Heart right ventricle (tissue), 16 donors: ENCODE results near the gene PPP1CA. TPM values are rescaled to one million over a fixed set of nuclear protein-coding genes. Genes with fewer than 3 reads are reported as not detected.

Experiments used
- ATAC-seq, 8 donors: fragments of 200-7000 bp; cut with Tn5 transposase; one replicate each; pipeline ENCODE4 v1.9.1; 2020; ENCODE audit warnings: mild to moderate bottlenecking in 8 of 8, moderate library complexity in 8 of 8, moderate number of reproducible peaks in 1 of 8
- DNase-seq, 2 donors: peaks; one replicate each; pipeline ENCODE4 v3.0.0-alpha.2; 2020
- H3K27ac ChIP-seq, 10 donors: fragments of 200-600 bp; sonication (generic) in 2 of 10; one replicate each; pipeline versions ENCODE4 v1.5.0 to v1.8.0; 2020 to 2022; ENCODE audit warnings: mild to moderate bottlenecking in 3 of 10
- H3K27me3 ChIP-seq, 7 donors: fragments of 200-600 bp; one replicate each; pipeline ENCODE4 v1.8.0; 2021 to 2022; ENCODE audit warnings: mild to moderate bottlenecking in 2 of 7
- H3K36me3 ChIP-seq, 9 donors: fragments of 200-600 bp; sonication (generic) in 1 of 9; one replicate each; pipeline versions ENCODE4 v1.5.0 to v1.8.0; 2020 to 2022; ENCODE audit warnings: mild to moderate bottlenecking in 2 of 9
- H3K4me1 ChIP-seq, 9 donors: fragments of 200-600 bp; sonication (generic) in 1 of 9; one replicate each; pipeline versions ENCODE4 v1.5.0 to v1.8.0; 2020 to 2022; ENCODE audit warnings: mild to moderate bottlenecking in 4 of 9
- H3K4me3 ChIP-seq, 10 donors: fragments of 200-600 bp; sonication (generic) in 2 of 10; one replicate each; pipeline versions ENCODE4 v1.5.0 to v1.8.0; 2020 to 2022; ENCODE audit warnings: mild to moderate bottlenecking in 7 of 10, moderate library complexity in 2 of 10
- H3K9me3 ChIP-seq, 11 donors: fragments of 200-600 bp in 10 of 11; sonication (generic) in 2 of 11; one replicate each; pipeline versions ENCODE4 v1.5.0 to v1.8.0; 2013 to 2022; ENCODE audit warnings: mild to moderate bottlenecking in 2 of 11, control low read depth in 1 of 11, moderate library complexity in 1 of 11
- CTCF ChIP-seq, 9 donors: fragments of 200-600 bp; sonication (generic) in 2 of 9; IDR thresholded peaks; one replicate each; pipeline versions ENCODE4 v1.5.0 to v1.8.0; 2021 to 2022; ENCODE audit warnings: antibody characterized with exemption in 9 of 9, mild to moderate bottlenecking in 5 of 9, moderate library complexity in 1 of 9
- WGBS, 2 donors: extraction: QIAGEN DNeasy Blood & Tissue Kit; methylation state at CpG; one replicate each; pipeline ENCODE4 v1.1.7; 2013; ENCODE audit warnings: inconsistent platforms in 1 of 2; 5-methylcytosine and 5-hydroxymethylcytosine counted together
- intact Hi-C, 10 donors: fragments of 100-400 bp; cut with DNase I; formaldehyde crosslinking; loops; one replicate each; pipeline versions ENCODE4 v1.11.1 to v1.14.2; 2022
- polyA plus RNA-seq, 2 donors: library from polyadenylated mRNA; stranded (reverse); fragments of 200-250 nt; gene quantifications; one replicate each; pipeline ENCODE4 v1.2.3, GENCODE V29; 2013
- total RNA-seq, 10 donors: library from RNA; stranded (reverse); fragmentation: NEBNext Ultra II Directional in 3 of 10; extraction: Animal tissue kit (Norgen Biotek cat#: 25700) in 3 of 10; gene quantifications; one replicate each; pipeline versions ENCODE4 v1.2.1 to v1.2.4, GENCODE V29; 2021 to 2023
- donor health status: Arrhythmogenic right ventricular cardiomyopathy.
- donor health status: ischemic (EF 13 %, LVEDD 7.1; RV severe dilation, severe dysfunction).
- donor health status: healthy with polysubstance abuse.
- donor health status: DM: no; HTN: yes; CAD: no.
- donor health status: DM: no; HTN: no; CAD: no.
- donor health status: ischemic (EF 25% LVEDD 6.9; RV normal size, moderate dysfunction).
- donor health status: ischemic (EF 25% LVEDD 5.7; RV mildly dilated, moderate dysfunction).
- donor health status: healthy.
- donor health status: DM: yes; HTN: yes; CAD: no.
- donor health status: Ischemic cardiomyopathy.
- donor health status: ischemic (EF 35%, LVEDD 5.7; RV mildly dilated, moderate dysfunction).
- donor health status: nonischemic (EF 11% LVEDD 7.7; RV severe dilation, severe dysfunction).
- donor health status: DM: yes; HTN: yes; CAD: no.
- donor health status: PGD.
- donor health status: ischemic (EF 29% LVEDD 5.4; RV normal size, mild dysfunction).
- donor health status: nonischemic (EF 23%, LVEDD 6.1; RV moderate dilation, normal function).

Gene PPP1CA
- total and polyA plus RNA-seq, 12 donors = 80.2 to 186 (median 103) TPM

GRCh38 chr11:67431346-67432249, 29.9 kb upstream of the PPP1CA start:
- intact Hi-C loops = no loop called here
- ATAC-seq = no peak

DNA sequence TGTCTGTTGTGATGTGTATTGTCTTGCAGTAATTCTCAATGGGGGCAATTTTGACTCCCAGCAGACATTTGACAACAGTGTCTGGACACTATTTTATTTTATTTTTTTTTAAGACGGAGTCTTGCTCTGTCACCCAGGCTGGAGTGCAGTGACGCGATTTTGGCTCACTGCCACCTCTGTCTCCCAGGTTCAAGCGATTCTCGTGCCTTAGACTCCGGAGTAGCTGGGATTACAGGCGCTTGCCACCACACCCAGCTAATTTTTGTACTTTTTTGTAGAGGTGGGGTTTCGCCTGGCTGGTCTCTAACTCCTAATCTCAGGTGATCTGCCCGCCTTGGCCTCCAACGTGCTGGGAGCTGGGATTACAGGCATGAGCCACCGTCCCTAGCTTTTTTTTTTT, 28.1 kb upstream of the PPP1CA start:
- ATAC-seq (no peak), DNase-seq (no peak)
- Histone ChIP-seq H3K4me1 (peaks cover 0 to 27% (median 20%) of the 10 kb centered on the region in 9 donors), H3K36me3 (peaks cover 0 to 54% (median 24%) of the 10 kb centered on the region in 9 donors), H3K27ac (no peak overlapping the region), H3K9me3 (no peaks in the 10 kb centered on the region), H3K4me3 (peak overlapping the region in 3 of 10 donors; percentile 68 to 91 (median 79)), H3K27me3 (no peaks in the 10 kb centered on the region)
- intact Hi-C loops = loop anchor here in 2 of 10 donors (5.0 to 10.0 kb wide), 2 partner anchors 38 to 75 kb away; partner anchors contain the start of genes TMEM134 (in 2 of the 2) and POLD4 (in 1 of the 2)
- TF ChIP-seq CTCF (IDR thresholded peaks at IDR 0.05) = no peak
- 76 to 77% methylated on average over 11 of the region's 11 CpGs for WGBS, 2 donors

More at GRCh38 chr11:67431346-67432249, 29.9 kb upstream of the PPP1CA start:
- Histone ChIP-seq H3K4me3 (no peak overlapping the region), H3K4me1 (peaks cover 0 to 32% (median 20%) of the 10 kb centered on the region in 9 donors), H3K9me3 (no peaks in the 10 kb centered on the region), H3K27me3 (no peaks in the 10 kb centered on the region), H3K36me3 (peaks cover 0 to 69% (median 25%) of the 10 kb centered on the region in 9 donors), H3K27ac (no peak overlapping the region)
- DNase-seq = no peak
- WGBS, 2 donors = 93 to 95% methylated on average over 24 of the region's 24 CpGs
- TF ChIP-seq CTCF (IDR thresholded peaks at IDR 0.05) = no peak

- intact Hi-C loops = loop anchor here in 2 of 10 donors (5.0 to 10.0 kb wide), 2 partner anchors 38 to 74 kb away; partner anchors contain the start of genes TMEM134 (in 2 of the 2) and POLD4 (in 1 of the 2)
- no peak for DNase-seq
- no peak for ATAC-seq
Observed at GRCh38 chr11:67429038-67429668, 27.5 kb upstream of the PPP1CA start.

More at GRCh38 chr11:67429038-67429668, 27.5 kb upstream of the PPP1CA start:
- no peak for TF ChIP-seq CTCF (IDR thresholded peaks at IDR 0.05)
- WGBS, 2 donors = 52 to 53% methylated on average over 12 of the region's 12 CpGs
- peak overlapping the region; percentile 59 to 95 (median 86) for H3K4me3 ChIP-seq
- peak overlapping the region in 9 of 10 donors; percentile 85 to 96 (median 94) for H3K27ac ChIP-seq
- no peaks in the 10 kb centered on the region for H3K9me3 ChIP-seq
- H3K4me1 ChIP-seq = peaks cover 0 to 27% (median 20%) of the 10 kb centered on the region in 9 donors
- H3K27me3 ChIP-seq = no peaks in the 10 kb centered on the region
- peaks cover 0 to 49% (median 18%) of the 10 kb centered on the region in 9 donors for H3K36me3 ChIP-seq
